GM19023 (cell line): ENCODE measurements around the gene SLC44A5.
"Not testable (repeated sequence)": the region's sequence is repeated elsewhere in the genome, so short reads cannot be mapped to it uniquely, and the experiment has no call there.

ENCODE experiments used
- ATAC-seq: cut with Tn5 transposase; IDR thresholded peaks from one replicate; pipeline ENCODE4 v1.9.1; 2021; ENCODE audit warnings: mild to moderate bottlenecking, moderate library complexity; ENCODE audit not compliant: unreplicated experiment

The SLC44A5 gene

GRCh38 chr1:75522389-75522788, 88.5 kb downstream of the SLC44A5 start:
- ATAC-seq = no peak

GRCh38 chr1:75521658-75522057, 89.3 kb downstream of the SLC44A5 start:
- ATAC-seq = no peak

- ATAC-seq = no peak
These were observed 89.9 kb downstream of the SLC44A5 start for GRCh38 chr1:75520862-75521475.

GRCh38 chr1:75519651-75520427, 91.1 kb downstream of the SLC44A5 start:
- no peak for ATAC-seq

- no peak for ATAC-seq
These were observed 92.2 kb downstream of the SLC44A5 start for GRCh38 chr1:75518686-75519085.

GRCh38 chr1:75514270-75514669, 96.6 kb downstream of the SLC44A5 start:
- ATAC-seq = no peak

GRCh38 chr1:75506976-75507375, 103.9 kb downstream of the SLC44A5 start:
- no peak for ATAC-seq

GRCh38 chr1:75503221-75503974, 107.5 kb downstream of the SLC44A5 start:
- no peak for ATAC-seq

- ATAC-seq = no peak
These were observed 108.1 kb downstream of the SLC44A5 start for GRCh38 chr1:75502776-75503175.

- ATAC-seq = no peak
These were observed 109.2 kb downstream of the SLC44A5 start for GRCh38 chr1:75501577-75502295.

- ATAC-seq = no peak
These were observed 118.9 kb downstream of the SLC44A5 start for GRCh38 chr1:75492011-75492410.

- no peak for ATAC-seq
These were observed 123.5 kb downstream of the SLC44A5 start for GRCh38 chr1:75487399-75487798.

- no peak for ATAC-seq
These were observed 126.1 kb downstream of the SLC44A5 start for GRCh38 chr1:75484789-75485188.

- no peak for ATAC-seq
These were observed 128.0 kb downstream of the SLC44A5 start for GRCh38 chr1:75482951-75483350.

- ATAC-seq = not testable (repeated sequence)
These were observed 134.4 kb downstream of the SLC44A5 start for GRCh38 chr1:75476486-75476885.

- no peak for ATAC-seq
These were observed 135.2 kb downstream of the SLC44A5 start for GRCh38 chr1:75475696-75476095.

GRCh38 chr1:75472971-75473603, 137.8 kb downstream of the SLC44A5 start:
- no peak for ATAC-seq

GRCh38 chr1:75472089-75472970, 138.6 kb downstream of the SLC44A5 start:
- ATAC-seq = no peak

GRCh38 chr1:75471252-75471651, 139.7 kb downstream of the SLC44A5 start:
- ATAC-seq = no peak

GRCh38 chr1:75470448-75470847, 140.5 kb downstream of the SLC44A5 start:
- ATAC-seq = no peak
